PC-3 (cell line): ENCODE measurements around the gene TENM4.

ENCODE experiments used
- EZH2phosphoT487 ChIP-seq: fragments of 300-600 bp; sonication (generic); IDR thresholded peaks from 2 replicates; pipeline ENCODE4 v1.6.1; 2018; ENCODE audit warnings: mild to moderate bottlenecking, antibody characterized with exemption, low read length, borderline replicate concordance
- TF ChIP-seq, protein P1 (sequence below): fragments of 300-600 bp; sonication (generic); conservative IDR thresholded peaks from 2 replicates; pipeline ENCODE4 v1.5.1; 2017; ENCODE audit warnings: antibody characterized with exemption, low read depth, mild to moderate bottlenecking, low read length

- TF ChIP-seq, protein P1, sequence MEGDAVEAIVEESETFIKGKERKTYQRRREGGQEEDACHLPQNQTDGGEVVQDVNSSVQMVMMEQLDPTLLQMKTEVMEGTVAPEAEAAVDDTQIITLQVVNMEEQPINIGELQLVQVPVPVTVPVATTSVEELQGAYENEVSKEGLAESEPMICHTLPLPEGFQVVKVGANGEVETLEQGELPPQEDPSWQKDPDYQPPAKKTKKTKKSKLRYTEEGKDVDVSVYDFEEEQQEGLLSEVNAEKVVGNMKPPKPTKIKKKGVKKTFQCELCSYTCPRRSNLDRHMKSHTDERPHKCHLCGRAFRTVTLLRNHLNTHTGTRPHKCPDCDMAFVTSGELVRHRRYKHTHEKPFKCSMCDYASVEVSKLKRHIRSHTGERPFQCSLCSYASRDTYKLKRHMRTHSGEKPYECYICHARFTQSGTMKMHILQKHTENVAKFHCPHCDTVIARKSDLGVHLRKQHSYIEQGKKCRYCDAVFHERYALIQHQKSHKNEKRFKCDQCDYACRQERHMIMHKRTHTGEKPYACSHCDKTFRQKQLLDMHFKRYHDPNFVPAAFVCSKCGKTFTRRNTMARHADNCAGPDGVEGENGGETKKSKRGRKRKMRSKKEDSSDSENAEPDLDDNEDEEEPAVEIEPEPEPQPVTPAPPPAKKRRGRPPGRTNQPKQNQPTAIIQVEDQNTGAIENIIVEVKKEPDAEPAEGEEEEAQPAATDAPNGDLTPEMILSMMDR = peak; percentile 92
- TF ChIP-seq EZH2phosphoT487 = no peak
Observed at GRCh38 chr11:79400717-79401330, 40.0 kb downstream of the TENM4 start.
